Measurements from ENCODE around the gene PRDM2. TPM values are rescaled to one million over a fixed set of nuclear protein-coding genes. Genes with fewer than 3 reads are reported as not detected.

Gene PRDM2
- total and polyA plus RNA-seq, 4 donors: 16.1 to 52.0 (median 28.5) TPM

DNA sequence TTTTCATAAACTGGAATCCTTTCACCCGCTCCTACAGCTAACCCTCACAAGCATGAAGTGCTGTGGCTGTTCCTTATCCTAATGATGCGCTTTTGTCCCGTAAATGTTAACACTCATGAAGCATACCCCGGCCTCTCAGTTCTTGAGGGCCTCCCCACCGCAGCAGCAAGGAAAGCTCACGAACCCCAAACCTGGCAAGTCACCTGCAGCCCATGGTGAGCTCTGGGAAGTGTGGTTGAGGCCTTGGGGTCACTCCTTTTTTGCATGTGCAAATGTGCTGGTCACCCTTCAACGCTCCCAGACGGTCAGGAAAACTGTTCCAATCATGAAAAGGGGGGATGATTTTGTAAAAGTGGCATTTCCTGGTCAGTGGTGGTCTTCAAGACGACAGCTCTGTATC lies 124.6 kb downstream of the PRDM2 start:
- H3K4me3 ChIP-seq: no peak overlapping the region
- DNase-seq (no peak), ATAC-seq (ENCODE audit: insufficient read depth, low FRiP score) (no peak)
- H3K27ac ChIP-seq (ENCODE audit: low read depth in 1 of 2, low read length in 1 of 2): no peak overlapping the region
- H3K36me3 ChIP-seq (ENCODE audit: control insufficient read depth in 4 of 4, insufficient read depth in 4 of 4, low read length in 4 of 4): peaks cover 3 to 12% (median 8%) of the 10 kb centered on the region in 4 donors
- H3K9me3 ChIP-seq (ENCODE audit: control insufficient read depth in 4 of 4, insufficient read depth in 3 of 4, low read length in 3 of 4): no peaks in the 10 kb centered on the region
- WGBS, 2 donors: 93 to 97% methylated on average over 9 of the region's 9 CpGs
- H3K9ac ChIP-seq (ENCODE audit: insufficient read depth in 1 of 2, low read length in 2 of 2): no peak overlapping the region
- H3K4me1 ChIP-seq (ENCODE audit: control insufficient read depth in 5 of 5, insufficient read depth in 5 of 5, low read length in 5 of 5): no peaks in the 10 kb centered on the region
- TF ChIP-seq, protein P1, sequence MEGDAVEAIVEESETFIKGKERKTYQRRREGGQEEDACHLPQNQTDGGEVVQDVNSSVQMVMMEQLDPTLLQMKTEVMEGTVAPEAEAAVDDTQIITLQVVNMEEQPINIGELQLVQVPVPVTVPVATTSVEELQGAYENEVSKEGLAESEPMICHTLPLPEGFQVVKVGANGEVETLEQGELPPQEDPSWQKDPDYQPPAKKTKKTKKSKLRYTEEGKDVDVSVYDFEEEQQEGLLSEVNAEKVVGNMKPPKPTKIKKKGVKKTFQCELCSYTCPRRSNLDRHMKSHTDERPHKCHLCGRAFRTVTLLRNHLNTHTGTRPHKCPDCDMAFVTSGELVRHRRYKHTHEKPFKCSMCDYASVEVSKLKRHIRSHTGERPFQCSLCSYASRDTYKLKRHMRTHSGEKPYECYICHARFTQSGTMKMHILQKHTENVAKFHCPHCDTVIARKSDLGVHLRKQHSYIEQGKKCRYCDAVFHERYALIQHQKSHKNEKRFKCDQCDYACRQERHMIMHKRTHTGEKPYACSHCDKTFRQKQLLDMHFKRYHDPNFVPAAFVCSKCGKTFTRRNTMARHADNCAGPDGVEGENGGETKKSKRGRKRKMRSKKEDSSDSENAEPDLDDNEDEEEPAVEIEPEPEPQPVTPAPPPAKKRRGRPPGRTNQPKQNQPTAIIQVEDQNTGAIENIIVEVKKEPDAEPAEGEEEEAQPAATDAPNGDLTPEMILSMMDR (IDR thresholded peaks at IDR 0.05; ENCODE audit: control extremely low read depth, extremely low read depth): no peak
- H3K27me3 ChIP-seq (ENCODE audit: control insufficient read depth in 3 of 3, insufficient read depth in 3 of 3, low read length in 2 of 3): no peaks in the 10 kb centered on the region

DNA sequence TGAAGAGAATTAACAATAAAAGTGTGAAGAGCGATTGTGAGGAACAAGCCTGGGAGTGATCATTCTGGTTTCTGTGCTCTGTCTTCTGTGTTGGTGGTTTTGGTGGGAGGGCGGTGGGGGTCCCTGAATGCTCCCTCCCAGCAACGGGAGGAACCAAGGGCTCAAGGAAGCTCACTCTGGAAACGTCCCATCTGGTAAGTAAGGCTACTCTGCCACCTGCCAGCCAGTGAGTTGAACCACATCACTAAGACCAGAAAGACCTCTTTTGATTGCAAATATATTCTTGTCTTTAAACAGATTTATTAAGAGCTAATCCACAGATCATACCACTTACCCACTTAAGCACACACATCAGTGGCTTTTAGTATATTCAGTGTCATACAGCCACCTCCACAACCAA lies 125.0 kb downstream of the PRDM2 start:
- peaks cover 3 to 12% (median 8%) of the 10 kb centered on the region in 4 donors for H3K36me3 ChIP-seq (ENCODE audit: control insufficient read depth in 4 of 4, insufficient read depth in 4 of 4, low read length in 4 of 4)
- 76 to 79% methylated on average over 4 of the region's 4 CpGs for WGBS, 2 donors
- no peaks in the 10 kb centered on the region for H3K9me3 ChIP-seq (ENCODE audit: control insufficient read depth in 4 of 4, insufficient read depth in 3 of 4, low read length in 3 of 4)
- no peaks in the 10 kb centered on the region for H3K27me3 ChIP-seq (ENCODE audit: control insufficient read depth in 3 of 3, insufficient read depth in 3 of 3, low read length in 2 of 3)
- H3K27ac ChIP-seq (ENCODE audit: low read depth in 1 of 2, low read length in 1 of 2): no peak overlapping the region
- DNase-seq (no peak), ATAC-seq (ENCODE audit: insufficient read depth, low FRiP score) (no peak)
- no peak overlapping the region for H3K4me3 ChIP-seq
- no peak overlapping the region for H3K9ac ChIP-seq (ENCODE audit: insufficient read depth in 1 of 2, low read length in 2 of 2)
- peaks cover 0 to 3% (median 0%) of the 10 kb centered on the region in 5 donors for H3K4me1 ChIP-seq (ENCODE audit: control insufficient read depth in 5 of 5, insufficient read depth in 5 of 5, low read length in 5 of 5)
- TF ChIP-seq, protein P1 (IDR thresholded peaks at IDR 0.05; ENCODE audit: control extremely low read depth, extremely low read depth): no peak

DNA sequence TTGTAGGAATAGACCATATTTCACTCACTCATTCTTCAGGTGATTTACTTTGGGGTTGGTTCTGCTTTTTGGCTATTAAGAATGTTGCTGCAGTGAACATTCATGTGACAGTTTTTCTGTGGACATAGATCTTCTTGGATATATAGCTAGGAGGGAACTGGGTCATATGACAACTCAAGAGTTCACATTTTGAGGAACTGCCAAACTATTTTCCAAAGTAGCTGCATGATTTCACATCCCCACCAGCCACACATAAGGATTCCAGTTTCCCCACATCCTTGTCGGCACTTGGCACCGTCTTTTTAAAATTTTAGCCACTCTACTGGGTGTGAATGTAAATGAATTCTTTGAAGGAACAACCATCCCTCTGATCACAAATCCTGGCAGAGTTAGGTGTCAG lies 126.0 kb downstream of the PRDM2 start:
- DNase-seq (no peak), ATAC-seq (ENCODE audit: insufficient read depth, low FRiP score) (no peak)
- Histone ChIP-seq H3K9me3 (ENCODE audit: control insufficient read depth in 4 of 4, insufficient read depth in 3 of 4, low read length in 3 of 4) (no peaks in the 10 kb centered on the region), H3K36me3 (ENCODE audit: control insufficient read depth in 4 of 4, insufficient read depth in 4 of 4, low read length in 4 of 4) (peaks cover 3 to 10% (median 7%) of the 10 kb centered on the region in 4 donors), H3K9ac (ENCODE audit: insufficient read depth in 1 of 2, low read length in 2 of 2) (no peak overlapping the region), H3K4me1 (ENCODE audit: control insufficient read depth in 5 of 5, insufficient read depth in 5 of 5, low read length in 5 of 5) (peaks cover 0 to 13% (median 4%) of the 10 kb centered on the region in 5 donors), H3K4me3 (no peak overlapping the region), H3K27ac (ENCODE audit: low read depth in 1 of 2, low read length in 1 of 2) (no peak overlapping the region), H3K27me3 (ENCODE audit: control insufficient read depth in 3 of 3, insufficient read depth in 3 of 3, low read length in 2 of 3) (no peaks in the 10 kb centered on the region)
- TF ChIP-seq, protein P1 (IDR thresholded peaks at IDR 0.05; ENCODE audit: control extremely low read depth, extremely low read depth): no peak
- 76 to 80% methylated on average over 2 of the region's 2 CpGs for WGBS, 2 donors

DNA sequence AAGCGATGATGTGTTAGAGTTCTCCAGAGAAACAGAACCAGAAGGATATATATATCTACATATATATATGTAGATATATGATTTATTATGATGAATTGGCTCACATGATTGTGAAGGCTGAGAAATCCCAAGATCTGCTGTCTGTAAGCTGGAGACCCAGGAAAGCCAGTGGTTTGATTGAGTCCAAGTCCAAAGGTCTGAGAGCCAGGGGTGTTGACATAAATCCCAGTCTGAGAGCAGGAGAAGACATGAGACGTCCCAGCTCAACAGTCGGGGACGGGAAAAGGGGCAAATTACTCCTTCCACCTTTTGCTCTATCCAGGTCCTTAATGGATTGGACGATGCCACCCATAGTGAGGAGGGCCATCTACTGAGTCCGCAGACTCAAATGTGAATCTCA lies 126.6 kb downstream of the PRDM2 start:
- Histone ChIP-seq H3K4me3 (no peak overlapping the region), H3K27me3 (ENCODE audit: control insufficient read depth in 3 of 3, insufficient read depth in 3 of 3, low read length in 2 of 3) (no peaks in the 10 kb centered on the region), H3K9me3 (ENCODE audit: control insufficient read depth in 4 of 4, insufficient read depth in 3 of 4, low read length in 3 of 4) (no peaks in the 10 kb centered on the region), H3K36me3 (ENCODE audit: control insufficient read depth in 4 of 4, insufficient read depth in 4 of 4, low read length in 4 of 4) (peaks cover 3 to 10% (median 6%) of the 10 kb centered on the region in 4 donors), H3K4me1 (ENCODE audit: control insufficient read depth in 5 of 5, insufficient read depth in 5 of 5, low read length in 5 of 5) (peaks cover 0 to 15% (median 6%) of the 10 kb centered on the region in 5 donors), H3K9ac (ENCODE audit: insufficient read depth in 1 of 2, low read length in 2 of 2) (no peak overlapping the region), H3K27ac (ENCODE audit: low read depth in 1 of 2, low read length in 1 of 2) (no peak overlapping the region)
- DNase-seq: no peak
- 80 to 81% methylated on average over 6 of the region's 6 CpGs for WGBS, 2 donors
- TF ChIP-seq, protein P1 (IDR thresholded peaks at IDR 0.05; ENCODE audit: control extremely low read depth, extremely low read depth): no peak
- ATAC-seq (ENCODE audit: insufficient read depth, low FRiP score): no peak
